ENCODE results near the gene CXCL6.
A peak's percentile ranks its signal among the peaks of the same experiment; 100 is the strongest.

Gene CXCL6
- total RNA-seq, result 0 reads per million in 2 donors

GRCh38 chr4:73836373-73837279 is at the start of gene CXCL6:
CXCL6 (plus strand) TSS chr4:73836678; CDS start chr4:73836751, 73 bp downstream.
- no peak for DNase-seq

- DNase-seq, result no peak
Observed at GRCh38 chr4:73788411-73788810, 48.1 kb upstream of the CXCL6 start.

DNA sequence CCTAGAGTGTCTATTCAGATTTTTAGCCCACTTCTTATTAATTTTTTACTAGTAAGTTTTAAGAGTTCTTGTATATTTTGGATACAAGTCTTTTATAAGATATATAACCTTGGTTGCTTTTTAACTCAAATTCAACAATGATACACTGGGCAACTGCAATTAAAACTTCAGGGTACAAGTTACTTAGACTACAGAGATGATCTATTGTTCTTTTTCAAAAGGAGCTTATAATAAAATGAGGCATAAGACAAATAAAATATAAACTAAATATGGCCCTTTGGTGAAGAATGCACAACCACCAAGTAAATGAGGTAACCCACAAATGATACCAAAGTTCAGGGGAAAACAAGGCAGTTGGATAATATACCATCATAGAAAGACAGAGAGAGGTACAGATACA is 37.6 kb upstream of the CXCL6 start:
- no peak for DNase-seq

DNA sequence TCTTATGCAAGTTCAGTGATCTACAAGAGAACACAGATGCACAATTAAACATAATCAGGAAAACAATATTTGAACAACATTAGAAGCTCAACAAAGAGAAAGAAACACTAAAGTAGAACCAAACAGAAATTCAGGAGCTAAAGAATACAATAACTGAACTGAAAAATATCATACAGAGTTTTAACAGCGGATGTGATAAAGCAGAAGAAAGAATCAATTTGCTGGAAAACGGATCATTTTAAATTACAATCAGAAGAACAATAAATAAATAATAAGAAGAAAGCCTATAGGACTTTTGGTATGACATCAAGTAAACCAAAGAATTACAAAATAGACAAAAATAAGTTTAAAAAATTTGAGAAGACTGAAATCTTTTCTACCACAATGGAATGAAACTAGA is 36.3 kb upstream of the CXCL6 start:
- DNase-seq, result no peak

DNA sequence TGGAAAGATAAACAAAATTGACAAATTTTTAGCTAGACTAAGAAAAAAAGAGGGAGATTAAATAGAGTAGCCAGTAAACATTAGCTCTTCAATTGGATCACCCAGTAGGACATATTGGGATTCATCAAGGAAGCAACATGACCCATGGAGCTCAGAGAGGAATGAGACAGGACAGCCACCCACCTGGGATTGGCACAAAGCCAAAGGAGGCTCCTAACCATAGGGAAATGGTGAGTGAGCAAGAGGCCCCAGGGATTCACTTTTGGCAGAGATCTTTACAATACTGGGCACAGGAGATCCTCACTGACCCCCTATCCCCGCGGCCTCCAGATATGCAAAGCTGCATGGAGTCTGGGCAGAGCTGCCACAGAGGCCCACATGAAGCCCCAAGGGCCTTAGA is 34.8 kb upstream of the CXCL6 start:
- DNase-seq, result no peak

GRCh38 chr4:73803213-73803612 is 33.3 kb upstream of the CXCL6 start:
- DNase-seq, result no peak

DNA sequence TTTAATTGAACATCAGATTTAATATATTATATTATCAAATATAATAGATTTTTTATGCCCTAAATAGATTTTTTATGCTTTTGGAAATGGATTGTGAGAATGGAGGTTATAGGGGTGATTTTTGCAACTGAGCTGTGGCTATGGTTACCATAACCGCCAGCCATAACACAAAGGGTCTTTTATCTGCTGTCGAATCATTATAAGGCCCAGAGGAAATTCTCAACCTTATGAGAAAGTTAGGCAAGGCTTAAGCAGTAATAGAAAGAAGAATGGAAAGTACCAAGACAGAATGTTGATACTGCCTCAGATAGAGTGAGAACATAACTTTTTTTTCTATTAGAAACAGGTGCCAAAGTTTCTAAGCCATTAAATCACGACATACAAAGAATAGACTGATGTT is 26.3 kb upstream of the CXCL6 start:
- no peak for DNase-seq

DNA sequence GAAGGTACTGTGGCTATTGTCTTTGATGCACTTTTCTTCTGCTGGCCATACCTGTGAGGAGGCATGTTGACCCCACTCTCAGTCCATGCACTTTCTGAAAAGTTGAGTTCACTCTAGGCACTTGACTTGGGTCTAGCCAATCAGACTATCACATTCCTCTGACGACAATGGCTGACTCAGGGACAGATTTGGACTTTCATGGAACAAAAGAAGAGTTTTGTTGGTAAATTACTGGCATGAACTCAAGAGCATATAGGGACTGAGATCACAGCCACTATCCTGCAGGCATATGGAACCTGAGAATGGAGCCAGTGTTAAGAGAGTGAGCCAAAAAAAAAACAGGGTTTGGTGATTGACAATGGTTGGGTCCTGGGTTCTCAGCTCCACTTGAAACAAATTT is 24.6 kb upstream of the CXCL6 start:
- no peak for DNase-seq

DNA sequence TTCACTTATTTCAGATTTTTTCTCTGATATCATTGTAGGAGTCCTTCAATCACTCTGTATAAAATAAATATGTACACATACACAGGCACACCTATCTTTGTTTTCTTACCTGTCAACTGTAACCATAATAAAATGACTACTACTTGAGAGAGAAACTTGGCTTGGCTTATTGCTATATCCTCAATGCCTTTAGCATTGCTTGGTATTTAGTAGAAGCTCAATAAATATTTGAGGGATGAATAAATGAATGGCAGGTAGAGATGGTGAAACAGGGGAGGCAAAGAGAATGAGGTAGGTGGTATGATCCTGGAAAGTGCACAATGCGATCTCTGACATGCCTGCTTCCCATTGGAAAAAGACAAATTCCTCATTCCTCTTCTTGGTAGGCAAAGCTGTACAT is 21.8 kb upstream of the CXCL6 start:
- no peak for DNase-seq

GRCh38 chr4:73815145-73815544 is 21.3 kb upstream of the CXCL6 start:
- peak in 1 of 5 experiments; percentile 65 for DNase-seq

DNA sequence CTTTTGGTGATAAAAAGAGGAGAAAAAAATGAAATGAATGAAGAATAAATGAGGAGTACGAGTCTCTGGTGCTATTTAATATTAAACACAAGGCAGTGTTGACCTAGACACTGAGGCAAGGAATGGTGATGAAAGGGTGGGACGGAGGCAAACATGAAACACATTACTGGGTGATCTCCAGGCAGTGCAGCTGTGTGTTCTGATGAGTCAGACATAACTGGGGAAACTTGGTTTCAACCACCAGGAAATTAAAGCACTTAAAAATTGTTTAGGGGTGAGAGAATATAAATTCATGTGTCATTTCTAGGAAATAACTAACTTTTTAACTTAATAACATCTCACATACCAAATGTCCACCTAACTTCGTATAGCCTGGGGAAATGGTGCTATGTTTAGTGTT is 19.7 kb upstream of the CXCL6 start:
- no peak for DNase-seq

DNA sequence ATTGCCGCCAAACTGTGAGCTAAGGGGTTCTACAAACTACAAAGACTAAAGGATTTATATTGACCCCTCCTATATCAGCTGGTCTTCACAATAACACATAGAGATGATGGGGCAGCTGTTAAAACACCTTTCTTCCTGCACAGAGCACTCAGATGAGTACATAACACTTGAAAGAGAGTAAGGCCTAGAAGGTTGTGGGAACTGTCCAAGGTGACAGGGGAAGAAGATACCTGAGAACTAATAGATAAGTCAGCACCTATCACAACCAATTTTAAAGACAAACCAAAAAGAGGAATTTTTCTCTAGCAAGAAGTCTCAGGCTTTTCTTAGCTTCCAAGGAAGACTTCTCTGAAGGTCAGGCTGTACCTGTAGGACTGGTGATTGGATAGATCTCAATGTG is 19.1 kb upstream of the CXCL6 start:
- DNase-seq, result no peak

- DNase-seq, result no peak
Observed at GRCh38 chr4:73821325-73821724, 15.2 kb upstream of the CXCL6 start.

DNA sequence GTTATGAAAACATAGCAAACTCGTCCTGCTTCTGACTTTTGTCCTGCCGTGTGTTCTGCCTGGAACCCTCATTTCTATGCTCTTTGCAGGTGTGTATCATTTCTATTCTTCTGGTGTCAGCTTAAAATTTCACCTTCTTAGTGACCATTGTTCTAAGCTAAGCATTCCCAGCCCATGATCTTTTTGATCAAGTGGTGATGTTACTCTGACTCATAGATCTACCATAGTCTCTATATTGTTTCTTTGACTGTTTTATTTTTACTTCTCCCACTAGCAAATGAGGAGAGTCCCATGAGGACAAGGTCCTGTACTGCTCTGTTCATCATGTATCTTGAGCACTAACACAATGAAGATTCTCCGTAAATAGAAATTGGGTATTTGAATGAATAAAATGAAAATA is 14.1 kb upstream of the CXCL6 start:
- DNase-seq, result no peak

DNA sequence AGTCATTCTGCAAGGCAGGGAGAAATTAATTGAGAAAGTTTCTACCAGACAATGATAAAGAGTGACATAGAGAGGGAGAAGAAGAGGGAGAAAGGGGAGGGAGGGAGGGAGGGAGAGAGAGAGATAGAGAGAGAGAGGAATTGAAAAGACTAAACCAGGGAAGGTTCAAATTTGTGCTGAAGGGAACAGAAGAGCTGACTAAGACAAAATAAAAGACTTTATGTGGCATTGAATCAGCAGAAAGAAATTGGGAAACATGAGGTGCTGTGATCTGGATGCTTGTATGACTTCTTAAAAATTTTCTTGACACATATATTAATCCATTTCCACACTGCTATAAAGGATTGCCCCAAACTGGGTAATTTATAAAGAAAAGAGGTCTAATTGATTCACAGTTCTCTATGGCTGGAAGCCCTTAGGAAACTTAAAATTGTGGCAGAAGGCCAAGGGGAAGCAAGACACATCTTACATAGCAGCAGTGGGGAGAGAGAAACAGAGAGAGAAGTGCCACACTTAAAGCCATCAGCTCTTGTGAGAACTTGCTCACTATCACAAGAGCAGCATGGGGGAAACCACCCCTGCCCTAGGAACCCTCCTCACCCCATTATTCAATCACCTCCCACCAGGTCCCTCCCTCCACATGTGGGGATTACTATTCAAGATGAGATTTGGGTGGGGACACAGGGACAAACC is 13.5 kb upstream of the CXCL6 start:
- DNase-seq, result no peak

- no peak for DNase-seq
Observed at GRCh38 chr4:73823760-73824159, 12.7 kb upstream of the CXCL6 start.

GRCh38 chr4:73828956-73829355 is 7.5 kb upstream of the CXCL6 start:
- DNase-seq, result no peak

- DNase-seq, result no peak
Observed at GRCh38 chr4:73831569-73831968, 4.9 kb upstream of the CXCL6 start.

DNA sequence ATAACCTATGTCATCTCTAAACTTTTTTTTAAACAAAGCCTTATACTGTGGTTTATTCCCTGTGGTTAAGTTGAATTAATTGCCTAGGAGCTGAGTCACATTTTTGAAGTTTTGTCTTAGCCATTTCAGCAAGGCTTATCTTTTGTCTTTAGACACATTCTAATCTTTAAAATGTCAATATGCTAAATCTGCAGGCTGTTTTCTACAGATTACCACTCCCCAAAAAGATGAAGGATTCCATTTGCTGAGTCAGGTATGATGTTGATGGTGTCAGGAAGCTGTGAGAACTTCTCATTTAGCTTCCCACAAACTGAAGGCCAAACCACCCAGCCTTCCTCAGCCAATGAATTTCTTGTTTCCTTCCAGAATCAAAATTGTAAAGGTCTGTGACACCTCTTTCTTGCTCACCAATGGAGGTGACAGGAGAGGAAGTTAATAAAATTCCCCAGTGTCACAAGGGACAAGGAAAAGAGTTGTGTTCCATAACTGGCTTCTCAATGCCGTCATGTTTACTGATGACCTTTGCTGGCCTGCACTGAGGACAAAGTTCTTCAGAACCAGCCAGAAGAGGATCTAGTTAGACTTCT is 3.7 kb upstream of the CXCL6 start:
- no peak for DNase-seq

DNA sequence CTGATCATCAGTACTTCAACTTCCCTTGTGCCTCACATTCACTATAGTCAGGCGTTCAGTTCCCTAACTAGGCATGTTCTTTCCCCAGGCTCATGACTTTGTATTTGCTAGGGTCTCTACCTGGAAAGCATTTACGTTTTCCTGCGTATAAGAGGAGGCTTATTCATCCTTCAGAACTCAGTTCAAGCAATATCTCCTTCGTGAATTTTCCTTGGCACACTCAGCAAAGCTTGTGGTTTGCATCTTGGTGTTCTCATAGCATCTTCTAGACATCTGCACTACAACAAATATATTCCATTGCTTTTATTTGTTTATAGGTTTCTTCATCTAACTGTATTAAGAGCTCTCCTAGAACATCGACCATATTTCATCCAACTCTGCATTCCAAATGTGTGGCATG is 2.6 kb downstream of the CXCL6 start:
- no peak for DNase-seq

- DNase-seq, result no peak
Observed at GRCh38 chr4:73839715-73840114, 3.2 kb downstream of the CXCL6 start.

- no peak for DNase-seq
Observed at GRCh38 chr4:73841243-73841925, 4.9 kb downstream of the CXCL6 start.

GRCh38 chr4:73842696-73843095 is 6.2 kb downstream of the CXCL6 start:
- DNase-seq, result no peak
